Smooth muscle cell (in vitro differentiated cells): ENCODE measurements around the gene TANK. TPM values are rescaled to one million over a fixed set of nuclear protein-coding genes. Genes with fewer than 3 reads are reported as not detected.
A peak's percentile ranks its signal among the peaks of the same experiment; 100 is the strongest.

Experiments used
- DNase-seq: peaks from one replicate; lab custom pipeline; 2025; ENCODE audit not compliant: unreplicated experiment; lab: John Stamatoyannopoulos, UW
- H2AFZ ChIP-seq: fragments of 200-600 bp; sonication (generic); 2 replicates; pipeline ENCODE4 v1.6.0; 2016; ENCODE audit warnings: antibody characterized with exemption, low read depth, mild to moderate bottlenecking
- H3F3A ChIP-seq: fragments of 200-600 bp; sonication (generic); 2 replicates; pipeline ENCODE4 v1.6.0; 2017; ENCODE audit warnings: antibody characterized with exemption, low read depth
- H3K27ac ChIP-seq: fragments of 200-600 bp; sonication (generic); 2 replicates; pipeline ENCODE4 v1.5.1; 2016; ENCODE audit warnings: low read depth, mild to moderate bottlenecking
- H3K27me3 ChIP-seq: fragments of 200-600 bp; sonication (generic); 2 replicates; pipeline ENCODE4 v1.6.1; 2016; ENCODE audit warnings: low read depth, mild to moderate bottlenecking
- H3K36me3 ChIP-seq: fragments of 200-600 bp; sonication (generic); 2 replicates; pipeline ENCODE4 v1.5.1; 2016; ENCODE audit warnings: low read depth
- H3K4me1 ChIP-seq: fragments of 200-600 bp; sonication (generic); 2 replicates; pipeline ENCODE4 v1.5.1; 2016; ENCODE audit warnings: low read depth
- H3K4me2 ChIP-seq: fragments of 200-600 bp; sonication (generic); 2 replicates; pipeline ENCODE4 v1.6.0; 2016; ENCODE audit warnings: mild to moderate bottlenecking
- H3K4me3 ChIP-seq: fragments of 200-600 bp; sonication (generic); 2 replicates; pipeline ENCODE4 v1.5.1; 2016; ENCODE audit warnings: mild to moderate bottlenecking
- H3K79me2 ChIP-seq: fragments of 200-600 bp; sonication (generic); 2 replicates; pipeline ENCODE4 v1.6.0; 2016; ENCODE audit warnings: low read depth, mild to moderate bottlenecking
- H3K9ac ChIP-seq: fragments of 200-600 bp; sonication (generic); 2 replicates; pipeline ENCODE4 v1.6.0; 2016; ENCODE audit warnings: low read depth
- H3K9me3 ChIP-seq: fragments of 200-600 bp; sonication (generic); replicated peaks from 2 replicates; pipeline ENCODE4 v1.5.1; 2016; ENCODE audit warnings: low read depth
- H4K20me1 ChIP-seq: fragments of 200-600 bp; sonication (generic); 2 replicates; pipeline ENCODE4 v1.6.0; 2016; ENCODE audit warnings: low read depth
- WGBS: methylation state at CpG from one replicate; pipeline ENCODE4 v1.1.7; 2016; ENCODE audit warnings: low lambda C conversion rate; 5-methylcytosine and 5-hydroxymethylcytosine counted together
- polyA plus RNA-seq: library from polyadenylated mRNA; unstranded; fragments of >200 nt; fragmentation: Nextera tagmentation; extraction: Ambion mirVana; gene quantifications from 2 replicates; pipeline ENCODE4 v1.2.1, GENCODE V29; 2016
- total RNA-seq: library from RNA; depleted of rRNA; stranded (reverse); fragments of >200 nt; gene quantifications from 2 replicates; pipeline ENCODE4 v1.2.3, GENCODE V29; 2014
- TF ChIP-seq, protein P1 (sequence below): fragments of 200-600 bp; sonication (generic); IDR thresholded peaks from 2 replicates; pipeline ENCODE4 v1.5.1; 2017; ENCODE audit warnings: borderline replicate concordance, mild to moderate bottlenecking, antibody characterized with exemption; ENCODE audit not compliant: insufficient read depth, poor library complexity, severe bottlenecking

Gene TANK
- total and polyA plus RNA-seq, 2 experiments from 2014 or later: 47.9 to 94.2 TPM

DNA sequence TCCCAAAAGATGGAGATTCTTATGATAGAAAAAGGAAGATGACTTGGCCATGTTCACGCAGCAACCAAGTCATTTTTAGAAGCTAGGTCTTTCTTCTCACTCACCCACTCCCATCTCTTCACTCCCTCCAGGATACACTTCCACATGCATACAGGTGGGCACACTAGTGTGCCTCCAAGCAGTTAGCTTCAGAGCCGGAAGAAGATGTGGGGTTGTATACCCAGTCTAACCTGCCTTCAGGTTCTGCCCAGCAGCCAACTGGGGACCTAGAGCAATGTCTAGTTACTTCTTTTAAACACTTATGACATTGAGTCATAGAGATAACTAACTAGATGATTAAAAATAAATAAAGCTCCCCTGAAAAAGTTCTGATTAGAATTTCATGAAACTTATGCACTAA is 21.8 kb upstream of the TANK start:
- DNase-seq: no peak
- peaks cover 5% of the 10 kb centered on the region for H3K79me2 ChIP-seq
- H3K9me3 ChIP-seq: no peaks in the 10 kb centered on the region
- no peak overlapping the region for H3K9ac ChIP-seq
- H3F3A ChIP-seq: peaks cover 4% of the 10 kb centered on the region
- no peak overlapping the region for H3K4me3 ChIP-seq
- H3K27ac ChIP-seq: peak overlapping the region; percentile 83
- H3K4me1 ChIP-seq: peaks cover 43% of the 10 kb centered on the region
- H3K4me2 ChIP-seq: peak overlapping the region; percentile 76
- WGBS: 87% methylated on average over 2 of the region's 2 CpGs
- TF ChIP-seq, protein P1, sequence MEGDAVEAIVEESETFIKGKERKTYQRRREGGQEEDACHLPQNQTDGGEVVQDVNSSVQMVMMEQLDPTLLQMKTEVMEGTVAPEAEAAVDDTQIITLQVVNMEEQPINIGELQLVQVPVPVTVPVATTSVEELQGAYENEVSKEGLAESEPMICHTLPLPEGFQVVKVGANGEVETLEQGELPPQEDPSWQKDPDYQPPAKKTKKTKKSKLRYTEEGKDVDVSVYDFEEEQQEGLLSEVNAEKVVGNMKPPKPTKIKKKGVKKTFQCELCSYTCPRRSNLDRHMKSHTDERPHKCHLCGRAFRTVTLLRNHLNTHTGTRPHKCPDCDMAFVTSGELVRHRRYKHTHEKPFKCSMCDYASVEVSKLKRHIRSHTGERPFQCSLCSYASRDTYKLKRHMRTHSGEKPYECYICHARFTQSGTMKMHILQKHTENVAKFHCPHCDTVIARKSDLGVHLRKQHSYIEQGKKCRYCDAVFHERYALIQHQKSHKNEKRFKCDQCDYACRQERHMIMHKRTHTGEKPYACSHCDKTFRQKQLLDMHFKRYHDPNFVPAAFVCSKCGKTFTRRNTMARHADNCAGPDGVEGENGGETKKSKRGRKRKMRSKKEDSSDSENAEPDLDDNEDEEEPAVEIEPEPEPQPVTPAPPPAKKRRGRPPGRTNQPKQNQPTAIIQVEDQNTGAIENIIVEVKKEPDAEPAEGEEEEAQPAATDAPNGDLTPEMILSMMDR: no peak
- no peaks in the 10 kb centered on the region for H3K36me3 ChIP-seq
- no peaks in the 10 kb centered on the region for H3K27me3 ChIP-seq
- H2AFZ ChIP-seq: no peak overlapping the region
- H4K20me1 ChIP-seq: no peaks in the 10 kb centered on the region

DNA sequence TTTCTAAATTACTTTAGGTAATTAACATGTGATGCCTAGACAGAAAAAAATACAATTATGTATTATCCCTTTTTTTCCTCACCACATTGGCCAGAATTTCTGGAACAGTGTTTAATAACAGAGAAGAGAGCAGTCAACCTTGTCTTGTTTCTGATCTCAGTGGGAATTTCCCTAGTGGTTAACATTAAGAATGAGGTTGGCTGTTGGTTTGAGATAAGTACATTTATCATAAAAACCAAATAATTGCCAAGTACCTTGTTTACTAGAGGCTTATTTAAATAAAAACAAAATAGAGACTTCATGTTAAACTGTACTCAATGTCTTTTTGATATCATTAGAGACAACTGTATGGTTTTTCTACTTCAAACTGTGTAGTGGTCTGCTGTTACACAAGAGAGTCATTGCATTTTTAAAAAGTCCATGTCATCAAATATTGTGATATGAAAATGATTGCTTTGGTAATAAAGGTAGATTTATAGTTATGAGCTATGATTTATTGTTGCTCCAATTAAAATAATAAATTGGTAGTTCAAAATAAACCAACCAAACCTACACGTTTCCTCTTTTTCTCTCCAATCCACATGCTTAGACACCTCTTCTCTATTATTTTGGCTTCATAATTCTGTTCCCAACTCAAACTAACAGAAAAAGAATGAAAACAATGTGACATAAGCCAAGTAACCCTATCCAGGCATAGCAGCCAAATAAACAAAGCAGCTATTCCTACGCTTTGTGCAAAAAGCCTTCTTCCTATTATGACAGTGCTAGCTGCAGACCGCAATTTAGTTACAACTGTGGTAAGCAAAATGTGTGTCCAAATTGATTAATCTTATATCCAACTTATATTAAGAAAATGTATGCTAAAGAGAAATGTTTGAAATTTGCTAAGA is 20.9 kb upstream of the TANK start:
- Histone ChIP-seq H3F3A (no peaks in the 10 kb centered on the region), H3K4me2 (peak overlapping the region; percentile 76), H4K20me1 (no peaks in the 10 kb centered on the region), H2AFZ (peak overlapping the region; percentile 6), H3K4me1 (peaks cover 43% of the 10 kb centered on the region), H3K27ac (peak overlapping the region; percentile 83), H3K9ac (peak overlapping the region; percentile 52), H3K27me3 (no peaks in the 10 kb centered on the region), H3K4me3 (no peak overlapping the region), H3K9me3 (no peaks in the 10 kb centered on the region), H3K36me3 (no peaks in the 10 kb centered on the region), H3K79me2 (peaks cover 5% of the 10 kb centered on the region)
- no peak for DNase-seq
- WGBS: 30% methylated on average over 3 of the region's 3 CpGs
- TF ChIP-seq, protein P1: no peak

DNA sequence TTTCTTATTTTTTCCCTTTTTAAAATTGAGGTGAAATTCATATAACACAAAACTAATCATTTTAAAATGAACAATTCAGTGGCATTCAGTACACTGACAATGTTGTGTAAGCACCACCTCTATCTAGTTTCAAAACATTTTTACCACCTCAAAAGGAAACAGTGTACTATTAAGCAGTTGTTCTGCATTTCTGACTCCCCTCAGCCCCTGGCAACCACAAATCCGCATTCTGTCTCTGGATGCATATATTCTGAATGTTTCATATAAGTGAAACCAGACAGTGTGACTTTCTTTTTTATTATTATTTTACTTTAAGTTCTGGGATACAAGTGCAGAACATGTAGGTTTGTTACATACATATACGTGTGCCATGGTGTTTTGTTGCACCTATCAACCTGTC is 19.2 kb upstream of the TANK start:
- H3K4me1 ChIP-seq: peaks cover 27% of the 10 kb centered on the region
- no peaks in the 10 kb centered on the region for H4K20me1 ChIP-seq
- no peaks in the 10 kb centered on the region for H3F3A ChIP-seq
- no peak overlapping the region for H3K4me3 ChIP-seq
- no peak overlapping the region for H3K27ac ChIP-seq
- no peaks in the 10 kb centered on the region for H3K36me3 ChIP-seq
- TF ChIP-seq, protein P1: no peak
- H3K9ac ChIP-seq: no peak overlapping the region
- H3K9me3 ChIP-seq: no peaks in the 10 kb centered on the region
- 89% methylated on average over 2 of the region's 2 CpGs for WGBS
- H3K27me3 ChIP-seq: no peaks in the 10 kb centered on the region
- H2AFZ ChIP-seq: no peak overlapping the region
- H3K4me2 ChIP-seq: peak overlapping the region; percentile 76
- peaks cover 5% of the 10 kb centered on the region for H3K79me2 ChIP-seq
- DNase-seq: no peak

DNA sequence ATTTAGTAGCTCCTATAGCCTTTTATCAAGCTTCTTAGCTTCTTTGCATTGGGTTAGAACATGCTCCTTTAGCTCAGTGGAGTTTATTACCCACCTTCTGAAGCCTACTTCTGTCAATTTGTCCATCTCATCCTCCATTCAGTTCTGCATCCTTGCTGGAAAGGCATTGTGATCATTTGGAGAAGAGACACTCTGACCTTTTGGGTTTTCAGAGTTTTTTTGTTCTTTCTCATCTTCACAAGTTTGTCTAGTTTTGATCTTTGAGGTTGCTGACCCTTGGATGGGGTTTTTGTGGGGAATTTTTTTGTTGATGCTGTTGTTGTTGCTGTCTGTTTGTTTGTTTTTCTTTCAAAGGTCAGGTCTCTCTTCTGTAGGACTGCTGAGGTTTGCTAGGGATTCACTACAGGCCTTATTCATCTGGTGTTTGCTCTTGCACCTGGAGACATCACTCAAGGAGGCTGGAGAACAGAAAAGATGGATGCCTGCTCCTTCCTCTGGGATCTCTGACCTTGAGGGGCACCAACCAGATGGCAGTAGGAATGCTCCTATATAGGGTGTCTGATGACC is 13.9 kb upstream of the TANK start:
- no peaks in the 10 kb centered on the region for H3F3A ChIP-seq
- H3K36me3 ChIP-seq: peaks cover 7% of the 10 kb centered on the region
- no peak overlapping the region for H2AFZ ChIP-seq
- no peak overlapping the region for H3K9ac ChIP-seq
- H3K27ac ChIP-seq: no peak overlapping the region
- no peaks in the 10 kb centered on the region for H3K27me3 ChIP-seq
- DNase-seq: no peak
- H3K9me3 ChIP-seq: peaks cover 18% of the 10 kb centered on the region
- H4K20me1 ChIP-seq: no peaks in the 10 kb centered on the region
- H3K79me2 ChIP-seq: peaks cover 4% of the 10 kb centered on the region
- no peak overlapping the region for H3K4me2 ChIP-seq
- TF ChIP-seq, protein P1: no peak
- H3K4me3 ChIP-seq: no peak overlapping the region
- H3K4me1 ChIP-seq: no peaks in the 10 kb centered on the region
